HL-60 (cell line): ENCODE data around the gene HOXC12.

Experiments
- DNase-seq, 2 experiments: peaks; one replicate each; pipeline ENCODE4 v3.0.0-alpha.2; 2010 to 2020; ENCODE audit warnings: low read depth in 1 of 2, low spot score in 1 of 2
- H3K27ac ChIP-seq: fragments of 250-450 bp; sonication (Bioruptor Pico); replicated peaks from 2 replicates; pipeline ENCODE4 v1.5.1; 2020; ENCODE audit warnings: mild to moderate bottlenecking, moderate library complexity
- H3K27me3 ChIP-seq: fragments of 250-450 bp; sonication (Bioruptor Pico); 2 replicates; pipeline ENCODE4 v1.5.1; 2021; ENCODE audit warnings: mild to moderate bottlenecking, moderate library complexity; ENCODE audit not compliant: insufficient read depth, poor library complexity, severe bottlenecking
- H3K4me3 ChIP-seq: replicated peaks from 2 replicates; pipeline ENCODE4 v1.5.1; 2011; ENCODE audit warnings: mild to moderate bottlenecking, control low read depth, low read length; ENCODE audit not compliant: insufficient read depth
- GABPA ChIP-seq: IDR thresholded peaks from 2 replicates; pipeline ENCODE4 v1.6.1; 2012; ENCODE audit warnings: low read depth
- POLR2AphosphoS5 ChIP-seq: IDR thresholded peaks from 2 replicates; pipeline ENCODE4 v1.6.1; 2012; ENCODE audit warnings: low read depth
- SPI1 ChIP-seq: IDR thresholded peaks from 2 replicates; pipeline ENCODE4 v1.6.1; 2012; ENCODE audit warnings: low read depth, mild to moderate bottlenecking, borderline replicate concordance
- TF ChIP-seq, protein P1 (sequence below): IDR thresholded peaks from one replicate; pipeline ENCODE4 v1.5.1; 2011; ENCODE audit warnings: low read length, control low read depth, inconsistent platforms; ENCODE audit not compliant: insufficient read depth
- TF ChIP-seq, protein P2 (sequence below): IDR thresholded peaks from 2 replicates; pipeline ENCODE4 v1.6.1; 2012; ENCODE audit warnings: low read depth; ENCODE audit not compliant: insufficient replicate concordance

HOXC12 gene

DNA sequence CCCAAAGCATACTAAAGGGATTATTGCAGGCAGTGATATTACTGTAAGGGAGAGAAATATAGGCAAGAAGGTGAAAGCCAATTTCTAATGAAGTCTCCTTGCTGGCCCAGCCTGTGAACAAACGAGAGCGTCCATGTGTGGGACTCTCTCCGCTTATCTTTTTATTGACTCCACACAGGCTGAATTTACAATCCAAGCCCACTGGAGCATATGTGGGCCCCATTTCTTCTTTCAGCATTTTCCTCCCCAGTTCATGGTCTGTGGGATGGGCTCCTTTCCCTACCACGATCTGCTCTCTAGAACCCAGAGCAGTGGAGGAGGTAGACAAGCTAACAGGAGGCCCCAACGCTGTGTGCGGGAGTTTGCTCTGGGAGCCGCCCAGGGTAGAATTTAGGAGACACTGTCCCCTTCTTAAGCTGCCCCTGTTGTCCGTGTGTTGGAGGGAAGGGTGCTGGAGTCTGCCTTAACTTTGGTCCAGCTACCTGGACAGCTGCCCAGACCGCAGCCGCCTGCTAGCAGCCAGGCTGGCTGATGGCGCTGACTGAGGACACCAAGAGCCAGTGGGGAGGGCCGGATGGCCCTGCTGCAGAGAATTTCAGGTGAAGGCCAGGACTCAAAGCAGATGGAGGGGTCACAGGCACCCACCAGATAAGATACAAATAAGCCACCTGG is 15.0 kb downstream of the HOXC12 start:
- Histone ChIP-seq H3K27me3 (peaks cover 98% of the 10 kb centered on the region), H3K4me3 (no peak overlapping the region), H3K27ac (no peak overlapping the region)
- DNase-seq = no peak
- TF ChIP-seq, protein P1, sequence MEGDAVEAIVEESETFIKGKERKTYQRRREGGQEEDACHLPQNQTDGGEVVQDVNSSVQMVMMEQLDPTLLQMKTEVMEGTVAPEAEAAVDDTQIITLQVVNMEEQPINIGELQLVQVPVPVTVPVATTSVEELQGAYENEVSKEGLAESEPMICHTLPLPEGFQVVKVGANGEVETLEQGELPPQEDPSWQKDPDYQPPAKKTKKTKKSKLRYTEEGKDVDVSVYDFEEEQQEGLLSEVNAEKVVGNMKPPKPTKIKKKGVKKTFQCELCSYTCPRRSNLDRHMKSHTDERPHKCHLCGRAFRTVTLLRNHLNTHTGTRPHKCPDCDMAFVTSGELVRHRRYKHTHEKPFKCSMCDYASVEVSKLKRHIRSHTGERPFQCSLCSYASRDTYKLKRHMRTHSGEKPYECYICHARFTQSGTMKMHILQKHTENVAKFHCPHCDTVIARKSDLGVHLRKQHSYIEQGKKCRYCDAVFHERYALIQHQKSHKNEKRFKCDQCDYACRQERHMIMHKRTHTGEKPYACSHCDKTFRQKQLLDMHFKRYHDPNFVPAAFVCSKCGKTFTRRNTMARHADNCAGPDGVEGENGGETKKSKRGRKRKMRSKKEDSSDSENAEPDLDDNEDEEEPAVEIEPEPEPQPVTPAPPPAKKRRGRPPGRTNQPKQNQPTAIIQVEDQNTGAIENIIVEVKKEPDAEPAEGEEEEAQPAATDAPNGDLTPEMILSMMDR = no peak
- TF ChIP-seq GABPA (no peak), POLR2AphosphoS5 (no peak), SPI1 (no peak)
- TF ChIP-seq, protein P2, sequence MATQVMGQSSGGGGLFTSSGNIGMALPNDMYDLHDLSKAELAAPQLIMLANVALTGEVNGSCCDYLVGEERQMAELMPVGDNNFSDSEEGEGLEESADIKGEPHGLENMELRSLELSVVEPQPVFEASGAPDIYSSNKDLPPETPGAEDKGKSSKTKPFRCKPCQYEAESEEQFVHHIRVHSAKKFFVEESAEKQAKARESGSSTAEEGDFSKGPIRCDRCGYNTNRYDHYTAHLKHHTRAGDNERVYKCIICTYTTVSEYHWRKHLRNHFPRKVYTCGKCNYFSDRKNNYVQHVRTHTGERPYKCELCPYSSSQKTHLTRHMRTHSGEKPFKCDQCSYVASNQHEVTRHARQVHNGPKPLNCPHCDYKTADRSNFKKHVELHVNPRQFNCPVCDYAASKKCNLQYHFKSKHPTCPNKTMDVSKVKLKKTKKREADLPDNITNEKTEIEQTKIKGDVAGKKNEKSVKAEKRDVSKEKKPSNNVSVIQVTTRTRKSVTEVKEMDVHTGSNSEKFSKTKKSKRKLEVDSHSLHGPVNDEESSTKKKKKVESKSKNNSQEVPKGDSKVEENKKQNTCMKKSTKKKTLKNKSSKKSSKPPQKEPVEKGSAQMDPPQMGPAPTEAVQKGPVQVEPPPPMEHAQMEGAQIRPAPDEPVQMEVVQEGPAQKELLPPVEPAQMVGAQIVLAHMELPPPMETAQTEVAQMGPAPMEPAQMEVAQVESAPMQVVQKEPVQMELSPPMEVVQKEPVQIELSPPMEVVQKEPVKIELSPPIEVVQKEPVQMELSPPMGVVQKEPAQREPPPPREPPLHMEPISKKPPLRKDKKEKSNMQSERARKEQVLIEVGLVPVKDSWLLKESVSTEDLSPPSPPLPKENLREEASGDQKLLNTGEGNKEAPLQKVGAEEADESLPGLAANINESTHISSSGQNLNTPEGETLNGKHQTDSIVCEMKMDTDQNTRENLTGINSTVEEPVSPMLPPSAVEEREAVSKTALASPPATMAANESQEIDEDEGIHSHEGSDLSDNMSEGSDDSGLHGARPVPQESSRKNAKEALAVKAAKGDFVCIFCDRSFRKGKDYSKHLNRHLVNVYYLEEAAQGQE = no peak

DNA sequence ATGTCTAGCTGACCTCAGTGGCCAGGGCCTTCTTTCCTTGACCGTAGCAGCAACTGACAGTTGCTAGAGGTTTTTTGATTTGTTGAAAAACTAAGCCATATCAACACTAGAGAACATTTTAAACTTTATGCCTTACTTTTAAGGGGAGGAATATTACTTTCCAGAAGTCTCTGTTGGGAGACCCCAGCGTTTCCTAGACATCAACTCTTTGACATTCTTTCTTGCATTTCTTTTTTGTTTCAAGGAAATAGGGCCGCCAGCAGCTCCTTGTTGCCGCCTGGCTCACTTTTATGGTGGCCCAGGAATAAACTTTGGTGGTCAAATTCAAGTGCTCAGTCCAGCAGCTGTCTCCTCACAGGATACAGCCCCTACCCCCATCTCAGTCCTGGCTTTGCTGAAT is 15.7 kb downstream of the HOXC12 start:
- TF ChIP-seq GABPA = no peak
- TF ChIP-seq, protein P2 = no peak
- no peak for TF ChIP-seq SPI1
- no peak for TF ChIP-seq POLR2AphosphoS5
- TF ChIP-seq, protein P1 = no peak
- no peak for DNase-seq
- H3K4me3 ChIP-seq = no peak overlapping the region
- H3K27me3 ChIP-seq = peaks cover 98% of the 10 kb centered on the region
- H3K27ac ChIP-seq = no peak overlapping the region

DNA sequence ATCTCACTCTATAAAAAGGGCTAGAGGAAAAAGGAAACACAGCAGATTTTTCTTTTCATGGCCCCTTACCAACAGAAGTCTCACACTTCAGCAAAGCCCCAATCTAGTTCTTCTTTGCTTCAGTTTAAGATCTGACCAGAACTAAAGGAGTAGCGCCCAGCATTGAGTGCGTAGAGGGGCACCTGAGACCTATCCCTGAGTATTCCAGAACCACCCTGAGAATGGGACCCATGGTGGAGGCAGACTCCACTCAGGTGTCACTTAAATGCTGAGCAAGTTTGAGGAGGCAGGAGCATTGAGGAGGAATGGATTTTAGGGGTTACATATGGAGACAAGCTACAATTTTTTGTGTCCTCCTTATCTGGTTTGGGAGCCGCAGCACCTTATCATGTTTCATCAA is 16.4 kb downstream of the HOXC12 start:
- Histone ChIP-seq H3K4me3 (no peak overlapping the region), H3K27me3 (peaks cover 96% of the 10 kb centered on the region), H3K27ac (no peak overlapping the region)
- TF ChIP-seq, protein P1 = no peak
- TF ChIP-seq POLR2AphosphoS5 = no peak
- no peak for TF ChIP-seq GABPA
- TF ChIP-seq, protein P2 = no peak
- no peak for TF ChIP-seq SPI1
- DNase-seq = no peak
